ENCODE data around the gene OR51B2.

Gene OR51B2

GRCh38 chr11:5289696-5290095 lies 34.4 kb downstream of the OR51B2 start:
- H3K27me3 ChIP-seq (ENCODE audit: insufficient read depth, low read length), result no peaks in the 10 kb centered on the region
- H3K9ac ChIP-seq (ENCODE audit: low read depth, low read length), result no peak overlapping the region
- no peaks in the 10 kb centered on the region for H3K9me3 ChIP-seq (ENCODE audit: insufficient read depth, low read depth, low read length)
- no peak overlapping the region for H3K4me3 ChIP-seq (ENCODE audit: low read length)
- H3K27ac ChIP-seq (ENCODE audit: low read depth, low read length), result no peak overlapping the region
- no peaks in the 10 kb centered on the region for H3K4me1 ChIP-seq (ENCODE audit: insufficient read depth, low read length)
- H3K36me3 ChIP-seq (ENCODE audit: insufficient read depth, low read length), result no peaks in the 10 kb centered on the region

GRCh38 chr11:5288906-5289550 lies 35.1 kb downstream of the OR51B2 start:
- 93% methylated on average over 6 of the region's 6 CpGs for WGBS
- H3K4me3 ChIP-seq (ENCODE audit: low read length), result no peak overlapping the region
- no peaks in the 10 kb centered on the region for H3K4me1 ChIP-seq (ENCODE audit: insufficient read depth, low read length)
- H3K9me3 ChIP-seq (ENCODE audit: insufficient read depth, low read depth, low read length), result no peaks in the 10 kb centered on the region
- H3K27me3 ChIP-seq (ENCODE audit: insufficient read depth, low read length), result no peaks in the 10 kb centered on the region
- H3K27ac ChIP-seq (ENCODE audit: low read depth, low read length), result no peak overlapping the region
- H3K9ac ChIP-seq (ENCODE audit: low read depth, low read length), result no peak overlapping the region
- H3K36me3 ChIP-seq (ENCODE audit: insufficient read depth, low read length), result no peaks in the 10 kb centered on the region

GRCh38 chr11:5288108-5288905 lies 35.8 kb downstream of the OR51B2 start:
- 86% methylated on average over 5 of the region's 7 CpGs for WGBS
- Histone ChIP-seq H3K4me3 (ENCODE audit: low read length) (no peak overlapping the region), H3K9me3 (ENCODE audit: insufficient read depth, low read depth, low read length) (no peaks in the 10 kb centered on the region), H3K4me1 (ENCODE audit: insufficient read depth, low read length) (no peaks in the 10 kb centered on the region), H3K27ac (ENCODE audit: low read depth, low read length) (no peak overlapping the region), H3K27me3 (ENCODE audit: insufficient read depth, low read length) (no peaks in the 10 kb centered on the region), H3K36me3 (ENCODE audit: insufficient read depth, low read length) (no peaks in the 10 kb centered on the region), H3K9ac (ENCODE audit: low read depth, low read length) (no peak overlapping the region)

GRCh38 chr11:5286901-5287300 lies 37.2 kb downstream of the OR51B2 start:
- H3K4me1 ChIP-seq (ENCODE audit: insufficient read depth, low read length), result no peaks in the 10 kb centered on the region

GRCh38 chr11:5286351-5286750 lies 37.7 kb downstream of the OR51B2 start:
- Histone ChIP-seq H3K36me3 (ENCODE audit: insufficient read depth, low read length) (no peaks in the 10 kb centered on the region), H3K9me3 (ENCODE audit: insufficient read depth, low read depth, low read length) (no peaks in the 10 kb centered on the region), H3K27me3 (ENCODE audit: insufficient read depth, low read length) (no peaks in the 10 kb centered on the region), H3K27ac (ENCODE audit: low read depth, low read length) (no peak overlapping the region), H3K4me1 (ENCODE audit: insufficient read depth, low read length) (no peaks in the 10 kb centered on the region), H3K4me3 (ENCODE audit: low read length) (no peak overlapping the region), H3K9ac (ENCODE audit: low read depth, low read length) (no peak overlapping the region)
- WGBS, result 79% methylated on average over 1 of the region's 1 CpG

More at GRCh38 chr11:5286901-5287300, 37.2 kb downstream of the OR51B2 start:
- no peak overlapping the region for H3K9ac ChIP-seq (ENCODE audit: low read depth, low read length)
- no peak overlapping the region for H3K27ac ChIP-seq (ENCODE audit: low read depth, low read length)
- no peaks in the 10 kb centered on the region for H3K9me3 ChIP-seq (ENCODE audit: insufficient read depth, low read depth, low read length)
- H3K36me3 ChIP-seq (ENCODE audit: insufficient read depth, low read length), result no peaks in the 10 kb centered on the region
- 91% methylated on average over 2 of the region's 3 CpGs for WGBS
- no peaks in the 10 kb centered on the region for H3K27me3 ChIP-seq (ENCODE audit: insufficient read depth, low read length)
- H3K4me3 ChIP-seq (ENCODE audit: low read length), result no peak overlapping the region

- H3K4me1 ChIP-seq (ENCODE audit: insufficient read depth, low read length), result 0 out of 2 replicates have a peak, but pooled peaks cover under 1% of the 10 kb centered on the region
- WGBS, result 94% methylated on average over 4 of the region's 4 CpGs
- H3K9me3 ChIP-seq (ENCODE audit: insufficient read depth, low read depth, low read length), result no peaks in the 10 kb centered on the region
- no peak overlapping the region for H3K9ac ChIP-seq (ENCODE audit: low read depth, low read length)
- H3K4me3 ChIP-seq (ENCODE audit: low read length), result no peak overlapping the region
- H3K27ac ChIP-seq (ENCODE audit: low read depth, low read length), result no peak overlapping the region
- H3K27me3 ChIP-seq (ENCODE audit: insufficient read depth, low read length), result no peaks in the 10 kb centered on the region
- no peaks in the 10 kb centered on the region for H3K36me3 ChIP-seq (ENCODE audit: insufficient read depth, low read length)
Measured at GRCh38 chr11:5285703-5286340, 38.3 kb downstream of the OR51B2 start.

- WGBS, result 96% methylated on average over 2 of the region's 2 CpGs
Measured at GRCh38 chr11:5284637-5285036, 39.5 kb downstream of the OR51B2 start.

GRCh38 chr11:5283882-5284281 lies 40.2 kb downstream of the OR51B2 start:
- 92% methylated on average over 1 of the region's 1 CpG for WGBS
- Histone ChIP-seq H3K27ac (ENCODE audit: low read depth, low read length) (no peak overlapping the region), H3K9ac (ENCODE audit: low read depth, low read length) (no peak overlapping the region), H3K9me3 (ENCODE audit: insufficient read depth, low read depth, low read length) (no peaks in the 10 kb centered on the region), H3K27me3 (ENCODE audit: insufficient read depth, low read length) (no peaks in the 10 kb centered on the region), H3K4me3 (ENCODE audit: low read length) (no peak overlapping the region), H3K36me3 (ENCODE audit: insufficient read depth, low read length) (no peaks in the 10 kb centered on the region), H3K4me1 (ENCODE audit: insufficient read depth, low read length) (0 out of 2 replicates have a peak, but pooled peaks cover 4% of the 10 kb centered on the region)

More at GRCh38 chr11:5284637-5285036, 39.5 kb downstream of the OR51B2 start:
- Histone ChIP-seq H3K9ac (ENCODE audit: low read depth, low read length) (no peak overlapping the region), H3K9me3 (ENCODE audit: insufficient read depth, low read depth, low read length) (no peaks in the 10 kb centered on the region), H3K27me3 (ENCODE audit: insufficient read depth, low read length) (no peaks in the 10 kb centered on the region), H3K4me3 (ENCODE audit: low read length) (no peak overlapping the region), H3K27ac (ENCODE audit: low read depth, low read length) (no peak overlapping the region), H3K36me3 (ENCODE audit: insufficient read depth, low read length) (no peaks in the 10 kb centered on the region), H3K4me1 (ENCODE audit: insufficient read depth, low read length) (0 out of 2 replicates have a peak, but pooled peaks cover 4% of the 10 kb centered on the region)

GRCh38 chr11:5283086-5283485 lies 41.0 kb downstream of the OR51B2 start:
- no peaks in the 10 kb centered on the region for H3K9me3 ChIP-seq (ENCODE audit: insufficient read depth, low read depth, low read length)
- WGBS, result 91% methylated on average over 3 of the region's 3 CpGs
- H3K27me3 ChIP-seq (ENCODE audit: insufficient read depth, low read length), result no peaks in the 10 kb centered on the region
- H3K4me1 ChIP-seq (ENCODE audit: insufficient read depth, low read length), result 0 out of 2 replicates have a peak, but pooled peaks cover 4% of the 10 kb centered on the region
- H3K27ac ChIP-seq (ENCODE audit: low read depth, low read length), result no peak overlapping the region
- H3K36me3 ChIP-seq (ENCODE audit: insufficient read depth, low read length), result no peaks in the 10 kb centered on the region
- no peak overlapping the region for H3K4me3 ChIP-seq (ENCODE audit: low read length)
- H3K9ac ChIP-seq (ENCODE audit: low read depth, low read length), result no peak overlapping the region

GRCh38 chr11:5282628-5283027 lies 41.5 kb downstream of the OR51B2 start:
- Histone ChIP-seq H3K4me1 (ENCODE audit: insufficient read depth, low read length) (0 out of 2 replicates have a peak, but pooled peaks cover 4% of the 10 kb centered on the region), H3K9me3 (ENCODE audit: insufficient read depth, low read depth, low read length) (no peaks in the 10 kb centered on the region), H3K27me3 (ENCODE audit: insufficient read depth, low read length) (no peaks in the 10 kb centered on the region), H3K27ac (ENCODE audit: low read depth, low read length) (no peak overlapping the region), H3K9ac (ENCODE audit: low read depth, low read length) (no peak overlapping the region), H3K4me3 (ENCODE audit: low read length) (no peak overlapping the region), H3K36me3 (ENCODE audit: insufficient read depth, low read length) (no peaks in the 10 kb centered on the region)
- WGBS, result 92% methylated on average over 2 of the region's 2 CpGs

GRCh38 chr11:5281596-5281995 lies 42.5 kb downstream of the OR51B2 start:
- Histone ChIP-seq H3K9me3 (ENCODE audit: insufficient read depth, low read depth, low read length) (no peaks in the 10 kb centered on the region), H3K27ac (ENCODE audit: low read depth, low read length) (no peak overlapping the region), H3K9ac (ENCODE audit: low read depth, low read length) (no peak overlapping the region), H3K36me3 (ENCODE audit: insufficient read depth, low read length) (no peaks in the 10 kb centered on the region), H3K4me1 (ENCODE audit: insufficient read depth, low read length) (0 out of 2 replicates have a peak, but pooled peaks cover 4% of the 10 kb centered on the region), H3K4me3 (ENCODE audit: low read length) (no peak overlapping the region), H3K27me3 (ENCODE audit: insufficient read depth, low read length) (no peaks in the 10 kb centered on the region)

Data from HUES64 (cell line).